Endothelial cell (in vitro differentiated cells): Measurements from ENCODE around the gene PLVAP. TPM values are rescaled to one million over a fixed set of nuclear protein-coding genes. Genes with fewer than 3 reads are reported as not detected.

ENCODE experiments used
- DNase-seq: peaks from one replicate; pipeline ENCODE4 v3.0.0; 2021; ENCODE audit warnings: low spot score
- H3K27ac Mint-ChIP-seq: one replicate; pipeline ENCODE4 v1.8.0; 2021; ENCODE audit warnings: mixed read lengths, inconsistent platforms; ENCODE audit not compliant: unreplicated experiment
- H3K27me3 Mint-ChIP-seq: one replicate; pipeline ENCODE4 v1.8.0; 2021; ENCODE audit warnings: mild to moderate bottlenecking, moderate library complexity, mixed read lengths, inconsistent platforms; ENCODE audit not compliant: unreplicated experiment
- H3K36me3 Mint-ChIP-seq: one replicate; pipeline ENCODE4 v1.8.0; 2021; ENCODE audit warnings: mild to moderate bottlenecking, low read depth, mixed read lengths, inconsistent platforms; ENCODE audit not compliant: unreplicated experiment
- H3K4me1 Mint-ChIP-seq: one replicate; pipeline ENCODE4 v1.8.0; 2021; ENCODE audit warnings: mild to moderate bottlenecking, mixed read lengths, inconsistent platforms; ENCODE audit not compliant: unreplicated experiment
- H3K4me3 Mint-ChIP-seq: one replicate; pipeline ENCODE4 v1.8.0; 2021; ENCODE audit warnings: mild to moderate bottlenecking, mixed read lengths, inconsistent platforms; ENCODE audit not compliant: unreplicated experiment
- H3K9me3 Mint-ChIP-seq: one replicate; pipeline ENCODE4 v1.8.0; 2021; ENCODE audit warnings: mixed read lengths, inconsistent platforms; ENCODE audit not compliant: unreplicated experiment
- total RNA-seq: library from RNA; stranded (reverse); fragmentation: NEBNext Ultra II Directional; extraction: Animal tissue kit (Norgen Biotek cat#: 25700); gene quantifications from one replicate; pipeline ENCODE4 v1.2.1, GENCODE V29; 2021; ENCODE audit not compliant: unreplicated experiment
- TF ChIP-seq, protein P1 (sequence below): fragments of 200-600 bp; sonication (generic); IDR thresholded peaks from one replicate; pipeline ENCODE4 v1.5.0; 2021; ENCODE audit warnings: antibody characterized with exemption; ENCODE audit not compliant: unreplicated experiment

The PLVAP gene
- total RNA-seq, 1 donor from 2014 or later: 1,569 TPM

DNA sequence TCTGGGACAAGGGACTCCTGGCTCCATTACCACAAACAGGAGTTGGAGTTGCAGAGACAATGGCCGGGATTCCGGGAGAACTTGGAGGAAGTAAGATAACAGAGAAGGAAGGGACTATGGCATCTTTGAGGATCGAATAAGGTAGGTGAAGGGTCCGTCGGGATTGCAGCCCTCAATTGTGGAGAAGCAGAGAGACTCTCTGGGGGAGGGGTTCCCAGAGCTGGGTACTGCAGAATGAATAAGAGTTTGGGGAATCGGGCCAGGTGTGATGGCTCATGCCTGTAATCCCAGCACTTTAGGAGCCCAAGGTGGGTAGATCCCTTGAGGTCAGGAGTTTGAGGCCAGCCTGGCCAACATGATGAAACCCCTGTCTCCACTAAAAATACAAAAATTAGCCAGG, 24.5 kb upstream of the PLVAP start:
- Mint-ChIP-seq H3K9me3 (no peaks in the 10 kb centered on the region), H3K27me3 (peaks cover 9% of the 10 kb centered on the region), H3K36me3 (peaks cover 4% of the 10 kb centered on the region), H3K27ac (peak overlapping the region; percentile 95), H3K4me1 (peaks cover 33% of the 10 kb centered on the region), H3K4me3 (peak overlapping the region; percentile 50)
- TF ChIP-seq, protein P1, sequence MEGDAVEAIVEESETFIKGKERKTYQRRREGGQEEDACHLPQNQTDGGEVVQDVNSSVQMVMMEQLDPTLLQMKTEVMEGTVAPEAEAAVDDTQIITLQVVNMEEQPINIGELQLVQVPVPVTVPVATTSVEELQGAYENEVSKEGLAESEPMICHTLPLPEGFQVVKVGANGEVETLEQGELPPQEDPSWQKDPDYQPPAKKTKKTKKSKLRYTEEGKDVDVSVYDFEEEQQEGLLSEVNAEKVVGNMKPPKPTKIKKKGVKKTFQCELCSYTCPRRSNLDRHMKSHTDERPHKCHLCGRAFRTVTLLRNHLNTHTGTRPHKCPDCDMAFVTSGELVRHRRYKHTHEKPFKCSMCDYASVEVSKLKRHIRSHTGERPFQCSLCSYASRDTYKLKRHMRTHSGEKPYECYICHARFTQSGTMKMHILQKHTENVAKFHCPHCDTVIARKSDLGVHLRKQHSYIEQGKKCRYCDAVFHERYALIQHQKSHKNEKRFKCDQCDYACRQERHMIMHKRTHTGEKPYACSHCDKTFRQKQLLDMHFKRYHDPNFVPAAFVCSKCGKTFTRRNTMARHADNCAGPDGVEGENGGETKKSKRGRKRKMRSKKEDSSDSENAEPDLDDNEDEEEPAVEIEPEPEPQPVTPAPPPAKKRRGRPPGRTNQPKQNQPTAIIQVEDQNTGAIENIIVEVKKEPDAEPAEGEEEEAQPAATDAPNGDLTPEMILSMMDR: no peak
- peak; percentile 41 for DNase-seq

DNA sequence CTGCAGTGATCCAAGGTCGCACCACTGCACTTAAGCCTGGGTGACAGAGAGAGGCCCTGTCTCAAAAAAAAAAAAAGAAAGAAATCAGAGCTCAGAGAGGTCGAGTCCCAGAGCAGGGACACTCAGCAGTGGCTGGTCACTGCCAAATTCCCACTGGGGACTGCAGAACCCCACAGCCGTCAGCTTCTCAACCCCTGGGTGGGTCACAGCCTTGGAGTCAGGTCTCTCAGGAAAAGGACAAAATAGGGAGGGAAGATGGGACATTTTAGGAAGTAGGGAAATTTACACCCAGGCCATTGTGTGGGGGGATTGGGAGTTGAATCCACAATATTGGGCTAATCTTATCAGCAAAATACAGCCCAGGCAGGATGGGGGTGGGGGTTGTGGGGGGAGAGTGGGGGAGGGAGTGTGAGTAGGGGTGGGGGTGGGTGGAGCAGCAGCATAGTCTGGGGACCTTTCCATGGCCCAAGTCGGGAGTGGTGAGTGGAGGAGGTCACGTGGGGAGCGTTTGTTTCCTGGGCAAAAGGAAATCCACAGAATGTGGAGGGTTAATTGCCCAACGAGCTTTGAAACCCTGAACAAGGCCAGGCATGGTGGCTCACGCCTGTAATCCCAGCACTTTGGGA, 21.9 kb upstream of the PLVAP start:
- Mint-ChIP-seq H3K9me3 (no peaks in the 10 kb centered on the region), H3K36me3 (peaks cover 4% of the 10 kb centered on the region), H3K4me3 (no peak overlapping the region), H3K4me1 (peaks cover 23% of the 10 kb centered on the region), H3K27ac (peak overlapping the region; percentile 70), H3K27me3 (peaks cover 11% of the 10 kb centered on the region)
- TF ChIP-seq, protein P1: no peak
- DNase-seq: no peak

DNA sequence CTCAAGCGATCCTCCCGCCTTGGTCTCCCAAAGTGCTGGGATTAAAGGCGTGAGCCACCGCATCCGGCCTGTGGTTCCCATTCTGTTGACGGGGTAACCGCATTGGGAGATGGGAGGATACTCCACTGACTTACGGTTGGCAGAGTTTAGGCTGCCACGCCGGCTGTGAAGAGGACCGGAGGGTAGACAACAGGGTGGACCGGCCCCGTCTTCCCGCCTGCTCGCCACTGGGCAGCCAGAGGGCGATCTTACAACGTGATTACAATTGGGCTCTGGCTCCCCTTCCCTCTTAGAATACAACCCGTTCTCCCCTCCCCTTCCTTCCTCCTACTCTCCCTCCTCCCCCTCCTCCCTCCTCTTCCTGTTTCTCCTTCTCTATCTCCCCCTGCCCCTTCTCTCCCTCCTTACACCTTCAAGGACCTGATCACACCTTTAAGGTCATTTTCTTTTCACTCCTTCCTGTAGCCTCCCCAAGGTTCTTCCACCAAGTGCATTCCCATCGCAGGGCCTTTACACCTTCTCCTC, 17.8 kb upstream of the PLVAP start:
- H3K27me3 Mint-ChIP-seq: peaks cover 9% of the 10 kb centered on the region
- no peaks in the 10 kb centered on the region for H3K9me3 Mint-ChIP-seq
- H3K36me3 Mint-ChIP-seq: no peaks in the 10 kb centered on the region
- TF ChIP-seq, protein P1: peak; percentile 76
- no peak overlapping the region for H3K4me3 Mint-ChIP-seq
- peak; percentile 71 for DNase-seq
- peaks cover 16% of the 10 kb centered on the region for H3K4me1 Mint-ChIP-seq
- peak overlapping the region; percentile 4 for H3K27ac Mint-ChIP-seq

DNA sequence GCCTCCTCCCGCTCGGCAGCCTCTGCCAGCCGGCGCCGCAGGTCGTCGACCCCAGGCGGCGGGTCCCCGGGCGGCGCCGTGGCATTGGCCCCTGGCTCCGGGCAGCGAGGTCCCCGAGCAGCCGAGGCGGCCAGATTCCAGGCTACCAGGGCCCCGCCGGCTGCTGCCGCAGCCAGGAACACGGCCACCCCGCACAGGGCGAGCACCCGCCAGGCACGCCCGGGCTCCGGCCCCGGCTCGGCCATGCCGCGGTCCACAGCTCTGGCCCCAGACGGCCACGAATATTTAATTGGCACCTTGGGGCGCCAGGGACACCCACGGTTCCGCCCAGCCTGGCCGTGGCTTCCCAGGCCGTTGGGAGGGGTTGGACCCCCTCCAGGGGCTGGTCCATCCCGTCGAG, 16.8 kb upstream of the PLVAP start, which contains the start of gene CCDC194:
Gene CCDC194, minus strand, starts transcription at position 283 of the 400 bp plus-strand sequence. Its CDS starts 38 bp downstream, at position 245.
- DNase-seq: no peak
- Mint-ChIP-seq H3K27ac (peak within 1 kb of the TSS; percentile 4), H3K27me3 (peaks cover 8% of the 10 kb centered on the region), H3K36me3 (peaks cover 4% of the 10 kb centered on the region), H3K4me1 (peaks cover 15% of the 10 kb centered on the region), H3K4me3 (no peak within 1 kb of the TSS), H3K9me3 (no peaks in the 10 kb centered on the region)
- TF ChIP-seq, protein P1: no peak

DNA sequence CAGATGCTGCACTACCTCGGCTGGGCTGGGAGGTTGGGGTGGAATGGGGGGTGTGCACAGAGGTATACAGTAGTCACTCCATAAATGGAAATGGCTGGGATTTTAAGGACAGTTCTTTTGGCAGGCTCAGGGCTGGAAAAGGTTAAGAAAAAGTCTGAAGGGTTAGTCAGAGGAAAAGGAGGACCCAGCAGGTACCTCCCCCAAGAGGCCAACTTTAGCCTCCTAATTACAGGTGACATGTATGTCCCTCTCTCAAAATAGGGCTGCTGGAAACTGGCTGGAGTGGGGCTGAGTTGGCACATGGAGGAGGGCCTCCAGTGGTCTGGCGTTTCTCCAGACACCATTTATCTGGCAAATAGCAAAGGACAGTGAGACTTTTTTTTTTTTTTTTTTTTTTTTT, 15.9 kb upstream of the PLVAP start:
- TF ChIP-seq, protein P1: no peak
- Mint-ChIP-seq H3K4me1 (peaks cover 13% of the 10 kb centered on the region), H3K36me3 (peaks cover 4% of the 10 kb centered on the region), H3K27me3 (peaks cover 8% of the 10 kb centered on the region), H3K4me3 (no peak overlapping the region), H3K27ac (no peak overlapping the region), H3K9me3 (no peaks in the 10 kb centered on the region)
- DNase-seq: no peak
